Osteoblast (primary cell): ENCODE measurements around the gene ADGRD1. TPM values are rescaled to one million over a fixed set of nuclear protein-coding genes. Genes with fewer than 3 reads are reported as not detected.

Source experiments
- DNase-seq: peaks from one replicate; pipeline ENCODE4 v3.0.0; 2011; ENCODE audit warnings: low spot score, mixed read lengths; ENCODE audit not compliant: insufficient read length; ENCODE audit errors: missing footprints
- H2AFZ ChIP-seq: 2 replicates; pipeline ENCODE4 v1.6.0; 2011; ENCODE audit warnings: mild to moderate bottlenecking, low read length
- H3K27ac ChIP-seq: 2 replicates; pipeline ENCODE4 v1.5.1; 2011; ENCODE audit warnings: mild to moderate bottlenecking, low read depth, low read length, moderate library complexity
- H3K27me3 ChIP-seq: 2 replicates; pipeline ENCODE4 v1.6.0; 2012; ENCODE audit warnings: mild to moderate bottlenecking, control low read depth, inconsistent platforms, low read length, moderate library complexity; ENCODE audit not compliant: insufficient read depth
- H3K36me3 ChIP-seq: 2 replicates; pipeline ENCODE4 v1.5.1; 2011; ENCODE audit warnings: mild to moderate bottlenecking, low read length, control low read depth, moderate library complexity; ENCODE audit not compliant: insufficient read depth
- H3K4me1 ChIP-seq: 2 replicates; pipeline ENCODE4 v1.5.1; 2011; ENCODE audit warnings: mild to moderate bottlenecking, low read length, control low read depth, moderate library complexity; ENCODE audit not compliant: insufficient read depth
- H3K4me2 ChIP-seq: 2 replicates; pipeline ENCODE4 v1.6.0; 2011; ENCODE audit warnings: mild to moderate bottlenecking, low read length; ENCODE audit not compliant: insufficient read depth
- H3K4me3 ChIP-seq: fragments of 200-600 bp; sonication (generic); 3 replicates; pipeline ENCODE4 v1.5.1; 2012; ENCODE audit warnings: mild to moderate bottlenecking, low read length, inconsistent platforms; ENCODE audit not compliant: insufficient read depth
- H3K79me2 ChIP-seq: 2 replicates; pipeline ENCODE4 v1.6.0; 2012; ENCODE audit warnings: mild to moderate bottlenecking, low read length, control low read depth, inconsistent platforms; ENCODE audit not compliant: insufficient read depth
- H3K9me3 ChIP-seq: 2 replicates; pipeline ENCODE4 v1.5.1; 2011; ENCODE audit warnings: low read depth, low read length, control low read depth
- H4K20me1 ChIP-seq: 2 replicates; pipeline ENCODE4 v1.6.0; 2012; ENCODE audit warnings: mild to moderate bottlenecking, low read length, control low read depth; ENCODE audit not compliant: insufficient read depth
- total RNA-seq: library from RNA; depleted of rRNA; stranded (reverse); fragments of >200 nt; gene quantifications from 2 replicates; pipeline ENCODE4 v1.2.3, GENCODE V29; 2012
- TF ChIP-seq, protein P1 (sequence below): IDR thresholded peaks from 2 replicates; pipeline ENCODE4 v1.5.1; 2011; ENCODE audit warnings: mild to moderate bottlenecking, low read depth, low read length, moderate library complexity; ENCODE audit errors: extremely low read depth

Gene ADGRD1
- total RNA-seq, 1 donor: 0.72 TPM

DNA sequence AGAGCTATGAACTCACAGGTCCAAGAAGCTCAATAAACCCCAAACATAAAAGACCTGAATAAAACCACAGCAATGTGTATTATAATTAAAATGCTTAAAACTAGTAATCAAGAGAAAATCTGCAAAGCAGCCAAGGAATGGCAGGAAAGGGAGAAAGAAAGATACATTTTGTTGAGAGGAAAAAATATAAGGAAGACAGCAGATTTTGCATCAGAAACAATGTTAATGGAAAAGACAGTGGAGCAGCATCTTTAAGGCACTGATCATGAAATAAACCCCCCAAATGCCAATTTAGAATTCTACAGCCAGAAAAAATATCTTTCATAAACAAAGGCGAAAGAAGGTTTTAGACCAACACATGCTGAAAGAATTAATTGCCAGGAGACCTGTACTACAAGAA lies 42.5 kb upstream of the ADGRD1 start:
- H3K4me3 ChIP-seq: no peak overlapping the region
- H3K4me1 ChIP-seq: no peaks in the 10 kb centered on the region
- H3K27me3 ChIP-seq: peaks cover 3% of the 10 kb centered on the region
- no peak overlapping the region for H3K4me2 ChIP-seq
- TF ChIP-seq, protein P1, sequence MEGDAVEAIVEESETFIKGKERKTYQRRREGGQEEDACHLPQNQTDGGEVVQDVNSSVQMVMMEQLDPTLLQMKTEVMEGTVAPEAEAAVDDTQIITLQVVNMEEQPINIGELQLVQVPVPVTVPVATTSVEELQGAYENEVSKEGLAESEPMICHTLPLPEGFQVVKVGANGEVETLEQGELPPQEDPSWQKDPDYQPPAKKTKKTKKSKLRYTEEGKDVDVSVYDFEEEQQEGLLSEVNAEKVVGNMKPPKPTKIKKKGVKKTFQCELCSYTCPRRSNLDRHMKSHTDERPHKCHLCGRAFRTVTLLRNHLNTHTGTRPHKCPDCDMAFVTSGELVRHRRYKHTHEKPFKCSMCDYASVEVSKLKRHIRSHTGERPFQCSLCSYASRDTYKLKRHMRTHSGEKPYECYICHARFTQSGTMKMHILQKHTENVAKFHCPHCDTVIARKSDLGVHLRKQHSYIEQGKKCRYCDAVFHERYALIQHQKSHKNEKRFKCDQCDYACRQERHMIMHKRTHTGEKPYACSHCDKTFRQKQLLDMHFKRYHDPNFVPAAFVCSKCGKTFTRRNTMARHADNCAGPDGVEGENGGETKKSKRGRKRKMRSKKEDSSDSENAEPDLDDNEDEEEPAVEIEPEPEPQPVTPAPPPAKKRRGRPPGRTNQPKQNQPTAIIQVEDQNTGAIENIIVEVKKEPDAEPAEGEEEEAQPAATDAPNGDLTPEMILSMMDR: no peak
- no peaks in the 10 kb centered on the region for H3K9me3 ChIP-seq
- no peaks in the 10 kb centered on the region for H4K20me1 ChIP-seq
- no peaks in the 10 kb centered on the region for H3K36me3 ChIP-seq
- no peak for DNase-seq
- H3K79me2 ChIP-seq: no peaks in the 10 kb centered on the region
- no peak overlapping the region for H2AFZ ChIP-seq
- H3K27ac ChIP-seq: no peak overlapping the region

DNA sequence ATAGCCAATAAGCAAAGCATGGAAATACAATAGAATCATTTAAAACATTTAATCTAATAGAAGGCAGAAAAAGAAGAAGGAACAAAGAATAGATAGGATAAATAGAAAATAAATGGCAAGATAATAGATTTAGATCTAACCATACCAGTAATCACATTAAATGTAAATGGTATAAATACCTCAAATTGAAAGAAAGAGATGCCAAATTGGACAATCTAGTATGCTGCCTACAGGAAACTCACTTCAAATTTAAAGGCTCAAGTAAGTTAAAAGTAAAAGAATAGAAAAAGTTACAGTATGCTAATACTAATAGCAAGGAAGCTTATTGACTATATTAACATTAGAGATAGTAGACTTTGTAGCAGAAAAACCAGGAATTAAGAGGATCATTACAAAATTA lies 41.8 kb upstream of the ADGRD1 start:
- Histone ChIP-seq H3K4me1 (no peaks in the 10 kb centered on the region), H3K36me3 (no peaks in the 10 kb centered on the region), H3K9me3 (no peaks in the 10 kb centered on the region), H3K27me3 (peaks cover 8% of the 10 kb centered on the region), H3K4me2 (no peak overlapping the region), H3K4me3 (no peak overlapping the region), H3K79me2 (no peaks in the 10 kb centered on the region), H2AFZ (no peak overlapping the region), H4K20me1 (no peaks in the 10 kb centered on the region), H3K27ac (no peak overlapping the region)
- DNase-seq: no peak
- TF ChIP-seq, protein P1: no peak

DNA sequence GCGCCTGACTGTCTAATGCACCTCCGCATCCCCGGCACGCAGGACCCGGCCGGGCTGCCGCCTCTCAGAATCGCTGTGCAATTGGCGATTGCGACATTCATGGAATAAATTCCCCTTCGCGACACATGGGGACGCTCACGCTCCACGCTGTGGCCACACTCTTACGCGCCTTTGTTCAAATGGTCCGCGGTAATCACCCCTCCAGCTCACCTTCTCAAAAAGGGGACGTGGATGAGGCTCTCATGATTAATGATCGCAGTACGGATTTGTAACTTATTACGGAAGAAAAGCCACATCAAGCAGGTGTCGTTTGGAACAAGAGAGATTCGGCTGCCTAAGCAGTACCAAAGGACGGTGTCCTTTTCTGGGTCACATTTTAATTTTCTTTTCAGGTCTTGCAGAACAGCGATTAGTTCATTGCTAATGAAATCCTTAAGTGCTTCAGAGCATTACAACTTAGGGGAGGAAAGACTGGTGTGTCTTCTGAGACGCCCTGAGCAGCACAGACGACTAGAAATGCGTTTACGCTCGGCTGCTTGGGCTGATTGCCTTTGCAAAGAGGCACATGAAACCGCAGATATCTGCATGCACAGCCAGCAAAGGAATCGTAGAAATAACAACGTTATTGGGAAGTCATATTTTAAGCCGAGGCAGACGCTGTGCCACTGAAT lies 37.3 kb upstream of the ADGRD1 start:
- Histone ChIP-seq H3K79me2 (no peaks in the 10 kb centered on the region), H3K27me3 (peaks cover 8% of the 10 kb centered on the region), H3K27ac (no peak overlapping the region), H3K4me1 (no peaks in the 10 kb centered on the region), H3K4me2 (peak overlapping the region; percentile 74), H4K20me1 (no peaks in the 10 kb centered on the region), H3K4me3 (peak overlapping the region; percentile 22), H3K9me3 (no peaks in the 10 kb centered on the region), H2AFZ (no peak overlapping the region), H3K36me3 (no peaks in the 10 kb centered on the region)
- peak; percentile 90 for DNase-seq
- TF ChIP-seq, protein P1: peak; percentile 70

DNA sequence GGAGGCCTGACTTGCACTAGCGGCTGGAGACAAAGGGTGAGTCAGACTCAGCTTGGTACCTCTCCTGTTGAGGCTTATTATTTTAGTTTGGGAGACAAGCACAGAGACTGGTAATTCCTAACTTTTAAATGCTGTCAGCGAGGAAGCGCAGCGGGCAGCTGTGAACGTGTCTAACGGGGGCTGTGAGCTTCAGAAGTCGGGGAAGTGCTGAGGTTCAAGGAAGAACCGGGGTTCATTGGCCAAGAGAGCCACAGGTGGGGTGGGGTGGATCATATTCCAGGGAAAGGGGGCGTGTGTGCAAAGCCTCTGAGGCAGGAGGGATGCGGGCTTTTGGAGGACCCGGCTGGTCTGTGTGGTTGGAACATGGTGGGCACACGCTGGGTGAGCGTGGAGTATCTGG lies 36.1 kb upstream of the ADGRD1 start:
- TF ChIP-seq, protein P1: no peak
- H3K9me3 ChIP-seq: no peaks in the 10 kb centered on the region
- DNase-seq: no peak
- H4K20me1 ChIP-seq: no peaks in the 10 kb centered on the region
- H3K4me2 ChIP-seq: no peak overlapping the region
- no peak overlapping the region for H3K4me3 ChIP-seq
- H3K27ac ChIP-seq: no peak overlapping the region
- no peaks in the 10 kb centered on the region for H3K4me1 ChIP-seq
- H2AFZ ChIP-seq: no peak overlapping the region
- peaks cover 8% of the 10 kb centered on the region for H3K27me3 ChIP-seq
- no peaks in the 10 kb centered on the region for H3K79me2 ChIP-seq
- no peaks in the 10 kb centered on the region for H3K36me3 ChIP-seq
